NCI-H2196 treated with DMSO at 0.1 percent for 48 hours (cell line): ENCODE results near the gene PPP1R18.
"Not testable (repeated sequence)": the region's sequence is repeated elsewhere in the genome, so short reads cannot be mapped to it uniquely, and the experiment has no call there.

Experiments used
- DNase-seq: peaks from one replicate; lab custom pipeline; 2025; ENCODE audit not compliant: unreplicated experiment; lab: John Stamatoyannopoulos, UW

PPP1R18 gene

GRCh38 chr6:30720738-30721197, 34.3 kb upstream of the PPP1R18 start:
- no peak for DNase-seq

GRCh38 chr6:30719791-30720737, 33.6 kb upstream of the PPP1R18 start, which contains the start of gene TUBB:
TSS of gene TUBB (plus strand) at chr6:30720352. CDS start at chr6:30720507, 155 bp downstream.
- peak; percentile 98 for DNase-seq

- no peak for DNase-seq
Observed at GRCh38 chr6:30719356-30719755, 32.9 kb upstream of the PPP1R18 start.

DNA sequence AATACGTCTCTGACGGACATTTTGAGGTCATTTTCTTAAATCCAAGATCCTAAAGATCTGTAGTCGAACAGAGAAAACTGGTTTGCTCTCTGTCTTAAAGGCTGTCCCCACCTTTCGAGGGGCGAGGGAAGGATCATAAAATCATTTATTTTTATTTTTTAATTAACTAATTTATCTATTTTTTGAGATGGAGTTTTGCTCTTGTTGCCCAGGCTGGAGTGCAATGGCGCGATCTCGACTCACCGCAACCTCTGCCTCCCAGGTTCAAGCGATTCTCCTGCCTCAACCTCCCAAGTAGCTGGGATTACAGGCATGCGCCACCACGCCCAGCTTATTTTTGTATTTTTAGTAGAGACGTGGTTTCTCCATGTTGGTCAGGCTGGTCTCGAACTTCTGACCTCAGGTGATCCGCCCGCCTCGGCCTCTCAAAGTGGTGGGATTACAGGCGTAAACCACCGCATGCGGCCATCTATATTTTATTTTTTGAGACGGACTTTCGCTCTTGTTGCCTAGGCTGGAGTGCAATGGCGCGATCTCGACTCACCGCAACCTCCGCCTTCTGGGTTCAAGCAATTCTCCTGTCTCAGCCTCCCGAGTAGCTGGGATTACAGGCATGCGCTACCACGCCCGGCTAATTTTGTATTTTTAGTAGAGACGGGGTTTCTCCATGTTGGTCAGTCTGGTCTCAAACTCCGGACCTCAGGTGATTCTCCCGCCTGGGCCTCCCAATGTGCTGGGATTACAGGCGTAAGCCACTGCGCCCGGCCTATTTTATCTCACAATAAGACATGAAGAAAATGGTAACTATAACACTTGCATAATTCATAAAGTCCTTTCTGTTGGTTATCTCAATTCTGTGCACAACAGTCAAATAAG, 31.6 kb upstream of the PPP1R18 start:
- DNase-seq: not testable (repeated sequence)

DNA sequence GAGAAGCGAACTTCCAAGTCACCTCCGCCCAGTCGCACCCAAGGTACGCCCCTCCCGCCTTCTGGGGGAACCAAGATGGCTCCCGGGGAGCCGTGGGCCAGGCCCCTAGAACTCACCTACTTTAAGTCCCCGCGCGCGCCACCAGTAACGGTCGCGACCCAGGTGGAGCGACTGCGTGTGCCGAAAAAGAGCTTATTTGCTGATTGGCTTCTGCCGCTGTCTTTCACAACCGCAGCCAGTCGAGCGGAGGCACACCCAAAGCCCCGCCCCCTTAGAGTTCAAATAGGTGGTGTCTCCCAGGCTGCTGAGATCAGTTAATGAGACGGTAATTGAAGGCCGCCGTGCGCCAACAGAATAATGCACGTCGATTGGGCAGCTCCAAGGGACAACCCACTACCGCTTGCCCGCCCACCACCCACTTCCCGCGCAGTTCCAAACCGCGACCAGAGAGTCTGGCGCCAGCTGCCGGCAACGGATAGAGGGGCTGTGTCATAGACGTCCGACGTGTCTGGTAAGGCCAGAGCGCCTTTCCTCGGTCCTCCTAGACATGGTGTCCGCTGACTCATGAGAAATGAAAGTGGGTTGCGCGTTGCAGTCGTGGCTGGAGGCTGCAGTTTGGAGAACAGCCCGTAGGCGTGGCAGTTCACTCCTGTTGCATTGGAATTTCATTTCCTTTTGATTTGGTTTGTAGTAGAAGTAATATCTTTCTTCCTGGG, 30.8 kb upstream of the PPP1R18 start, which contains the start of gene MDC1:
Gene MDC1 (minus strand): TSS at position 153 of the 716 bp plus-strand sequence. CDS start 2,106 bp downstream, outside the sequence.
- peak; percentile 99 for DNase-seq

- DNase-seq: no peak
Observed at GRCh38 chr6:30716879-30717128, 30.4 kb upstream of the PPP1R18 start.

DNA sequence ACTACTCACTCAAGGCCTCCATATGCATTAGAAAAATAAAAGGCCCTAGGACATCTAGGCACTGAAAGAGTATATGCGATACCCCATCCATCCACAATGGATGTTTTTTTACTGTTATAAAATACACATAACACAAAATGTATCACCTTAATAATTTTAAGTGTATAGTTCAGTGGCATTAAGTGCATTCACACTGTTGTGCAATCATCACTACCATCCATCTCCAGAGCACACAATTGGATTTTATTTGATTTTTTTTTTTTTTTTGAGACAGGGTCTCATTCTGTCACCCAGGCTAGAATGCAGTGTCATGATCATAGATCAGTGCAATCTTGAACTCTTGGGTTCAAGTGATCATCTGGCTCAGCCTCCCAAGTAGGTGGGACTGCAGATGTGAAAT, 27.8 kb upstream of the PPP1R18 start:
- DNase-seq: no peak

GRCh38 chr6:30712441-30712945, 26.0 kb upstream of the PPP1R18 start:
- DNase-seq: no peak

GRCh38 chr6:30711758-30712380, 25.4 kb upstream of the PPP1R18 start:
- no peak for DNase-seq

- no peak for DNase-seq
Observed at GRCh38 chr6:30709101-30709868, 22.8 kb upstream of the PPP1R18 start.

GRCh38 chr6:30707281-30707850, 20.9 kb upstream of the PPP1R18 start:
- DNase-seq: peak; percentile 78

- no peak for DNase-seq
Observed at GRCh38 chr6:30705620-30706019, 19.2 kb upstream of the PPP1R18 start.

DNA sequence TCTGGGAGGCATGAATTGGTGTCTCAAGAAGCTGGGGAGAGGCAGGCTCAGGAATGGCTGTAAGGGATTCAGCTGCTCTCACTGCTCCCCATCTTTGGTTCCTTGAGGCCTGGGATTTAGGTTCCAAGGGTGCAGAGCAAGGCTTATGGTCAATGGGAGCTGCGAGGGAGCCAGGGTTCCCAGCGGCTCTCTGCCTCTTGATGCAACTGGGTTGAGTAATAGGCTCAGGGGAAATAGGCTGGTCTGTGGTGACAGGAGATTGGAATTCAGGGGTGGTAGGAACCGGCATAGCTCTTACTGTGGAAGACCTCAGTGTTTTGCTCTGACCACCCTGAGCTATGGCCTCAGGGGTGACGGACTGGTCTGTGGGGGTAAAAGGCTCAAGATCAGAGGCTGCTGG, 17.4 kb upstream of the PPP1R18 start:
- DNase-seq: no peak

GRCh38 chr6:30703011-30703410, 16.6 kb upstream of the PPP1R18 start:
- no peak for DNase-seq

GRCh38 chr6:30700340-30700739, 13.9 kb upstream of the PPP1R18 start:
- no peak for DNase-seq

- no peak for DNase-seq
Observed at GRCh38 chr6:30696432-30696831, 10.0 kb upstream of the PPP1R18 start.

DNA sequence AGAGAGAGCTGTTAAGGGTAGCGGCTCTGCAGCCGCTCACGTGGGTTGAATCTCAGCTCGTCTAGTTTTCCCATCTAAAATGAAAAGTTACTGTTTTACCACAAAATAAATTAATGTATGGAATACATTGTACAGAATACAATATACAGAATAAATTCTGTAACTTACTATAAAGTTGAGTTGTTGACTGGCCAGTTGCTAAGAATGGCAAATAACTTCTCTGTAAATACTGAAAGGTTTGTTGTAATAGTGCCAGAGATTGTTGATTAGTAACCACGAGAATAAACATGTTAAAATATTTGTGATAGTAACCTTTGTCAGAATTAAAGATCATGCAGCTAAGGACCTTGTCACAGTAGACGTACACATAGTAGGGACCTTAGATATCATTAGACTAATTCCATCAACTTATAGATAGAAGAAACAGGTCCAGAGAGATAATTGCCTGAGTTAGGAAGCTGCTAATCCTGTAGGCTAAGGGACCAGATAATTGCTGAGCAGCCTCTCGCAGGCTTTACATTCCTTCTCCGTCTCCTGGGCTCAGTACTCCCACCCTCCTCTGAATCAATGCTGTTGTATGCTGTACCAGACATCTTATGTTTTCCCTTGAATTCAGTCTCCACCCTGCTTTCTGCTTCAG, 4.9 kb upstream of the PPP1R18 start:
- no peak for DNase-seq

DNA sequence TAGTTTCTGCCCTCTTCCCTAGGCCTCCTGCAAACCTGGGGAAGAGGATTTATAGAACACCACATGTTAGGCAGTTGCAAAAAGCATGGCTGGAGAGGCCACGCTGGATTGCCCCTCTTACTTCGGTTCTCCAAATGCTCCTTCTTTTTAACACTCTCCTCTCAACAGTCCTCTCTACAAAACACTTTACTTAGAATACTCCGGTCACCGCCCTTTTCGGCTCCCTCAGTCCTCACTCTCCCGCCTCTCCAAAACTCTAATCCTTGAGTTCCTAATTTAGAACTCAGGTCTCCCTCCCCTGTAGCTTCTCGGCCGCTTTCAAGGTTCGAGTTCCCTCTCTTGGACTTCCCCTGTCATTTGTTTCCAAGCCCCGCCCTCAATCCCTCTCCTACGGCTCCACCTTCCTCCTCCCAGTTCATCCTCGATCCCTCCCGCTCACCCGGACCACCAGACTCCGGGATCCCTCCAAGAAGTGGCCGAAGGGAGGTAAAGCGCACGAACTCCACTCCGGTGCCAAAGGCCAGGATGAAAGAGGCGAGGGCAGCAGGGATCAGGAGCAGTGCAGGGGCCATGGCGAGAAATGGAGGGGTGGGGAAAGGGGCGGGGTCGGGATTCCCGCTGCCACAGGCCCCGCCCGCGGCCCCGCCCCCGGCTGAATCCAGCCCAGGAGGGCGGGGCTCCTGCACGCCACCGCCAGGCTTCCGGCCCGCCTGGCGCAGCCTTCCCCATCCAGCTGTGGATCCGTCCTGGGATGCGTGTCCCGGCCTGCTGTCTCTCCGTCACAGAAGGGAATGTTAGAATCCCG, 4.2 kb upstream of the PPP1R18 start, which contains the start of gene NRM:
Gene NRM (minus strand): TSS at position 582 of the 805 bp plus-strand sequence. CDS start 10 bp downstream, at position 572.
- peak; percentile 75 for DNase-seq
